Measurements from ENCODE around the gene FAM120B. TPM values are rescaled to one million over a fixed set of nuclear protein-coding genes. Genes with fewer than 3 reads are reported as not detected.

Gene FAM120B
- total RNA-seq, 1 experiment from 2014 or later, result 15.2 TPM

DNA sequence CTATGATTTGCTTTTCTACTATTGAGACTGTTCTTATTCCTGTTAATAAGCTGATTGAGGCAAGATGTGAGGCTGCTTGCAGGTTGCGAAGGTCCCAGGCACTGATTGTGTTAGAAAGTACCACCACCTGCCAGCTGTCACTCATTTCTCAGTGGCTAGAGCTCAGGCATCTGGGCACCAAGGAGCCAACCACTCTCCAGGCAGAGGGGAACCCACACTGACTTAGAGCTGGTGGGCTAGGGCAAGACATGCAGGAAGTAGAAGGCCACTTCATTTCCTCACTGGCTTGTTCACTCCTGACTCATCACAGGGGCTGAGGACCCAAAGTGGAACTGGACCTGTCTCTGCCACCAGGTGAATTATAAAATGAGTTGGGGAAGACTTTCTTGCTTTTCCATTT lies 7.9 kb upstream of the FAM120B start (continued):
- TF ChIP-seq HMGA2 (CRISPR knock-in tag; IDR thresholded peaks at IDR 0.05) (no peak), ZNF138 (CRISPR knock-in tag; conservative IDR thresholded peaks at IDR 0.05) (no peak), KAT7 (CRISPR knock-in tag; IDR thresholded peaks at IDR 0.05; ENCODE audit: borderline replicate concordance) (no peak), MYBL2 (CRISPR knock-in tag; IDR thresholded peaks at IDR 0.05) (no peak), FOXJ3 (CRISPR knock-in tag; IDR thresholded peaks at IDR 0.05; ENCODE audit: borderline replicate concordance) (no peak), ZNF263 (CRISPR knock-in tag; IDR thresholded peaks at IDR 0.05; ENCODE audit: low read depth) (no peak), ZNF121 (CRISPR knock-in tag; IDR thresholded peaks at IDR 0.05) (no peak)
- TF ChIP-seq, protein P1, sequence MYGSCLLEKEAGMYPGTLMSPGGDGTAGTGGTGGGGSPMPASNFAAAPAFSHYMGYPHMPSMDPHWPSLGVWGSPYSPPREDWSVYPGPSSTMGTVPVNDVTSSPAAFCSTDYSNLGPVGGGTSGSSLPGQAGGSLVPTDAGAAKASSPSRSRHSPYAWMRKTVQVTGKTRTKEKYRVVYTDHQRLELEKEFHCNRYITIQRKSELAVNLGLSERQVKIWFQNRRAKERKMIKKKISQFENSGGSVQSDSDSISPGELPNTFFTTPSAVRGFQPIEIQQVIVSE (CRISPR knock-in tag; IDR thresholded peaks at IDR 0.05; ENCODE audit: borderline replicate concordance), result no peak
- TF ChIP-seq, protein P2, sequence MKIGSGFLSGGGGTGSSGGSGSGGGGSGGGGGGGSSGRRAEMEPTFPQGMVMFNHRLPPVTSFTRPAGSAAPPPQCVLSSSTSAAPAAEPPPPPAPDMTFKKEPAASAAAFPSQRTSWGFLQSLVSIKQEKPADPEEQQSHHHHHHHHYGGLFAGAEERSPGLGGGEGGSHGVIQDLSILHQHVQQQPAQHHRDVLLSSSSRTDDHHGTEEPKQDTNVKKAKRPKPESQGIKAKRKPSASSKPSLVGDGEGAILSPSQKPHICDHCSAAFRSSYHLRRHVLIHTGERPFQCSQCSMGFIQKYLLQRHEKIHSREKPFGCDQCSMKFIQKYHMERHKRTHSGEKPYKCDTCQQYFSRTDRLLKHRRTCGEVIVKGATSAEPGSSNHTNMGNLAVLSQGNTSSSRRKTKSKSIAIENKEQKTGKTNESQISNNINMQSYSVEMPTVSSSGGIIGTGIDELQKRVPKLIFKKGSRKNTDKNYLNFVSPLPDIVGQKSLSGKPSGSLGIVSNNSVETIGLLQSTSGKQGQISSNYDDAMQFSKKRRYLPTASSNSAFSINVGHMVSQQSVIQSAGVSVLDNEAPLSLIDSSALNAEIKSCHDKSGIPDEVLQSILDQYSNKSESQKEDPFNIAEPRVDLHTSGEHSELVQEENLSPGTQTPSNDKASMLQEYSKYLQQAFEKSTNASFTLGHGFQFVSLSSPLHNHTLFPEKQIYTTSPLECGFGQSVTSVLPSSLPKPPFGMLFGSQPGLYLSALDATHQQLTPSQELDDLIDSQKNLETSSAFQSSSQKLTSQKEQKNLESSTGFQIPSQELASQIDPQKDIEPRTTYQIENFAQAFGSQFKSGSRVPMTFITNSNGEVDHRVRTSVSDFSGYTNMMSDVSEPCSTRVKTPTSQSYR (CRISPR knock-in tag; IDR thresholded peaks at IDR 0.05), result no peak

DNA sequence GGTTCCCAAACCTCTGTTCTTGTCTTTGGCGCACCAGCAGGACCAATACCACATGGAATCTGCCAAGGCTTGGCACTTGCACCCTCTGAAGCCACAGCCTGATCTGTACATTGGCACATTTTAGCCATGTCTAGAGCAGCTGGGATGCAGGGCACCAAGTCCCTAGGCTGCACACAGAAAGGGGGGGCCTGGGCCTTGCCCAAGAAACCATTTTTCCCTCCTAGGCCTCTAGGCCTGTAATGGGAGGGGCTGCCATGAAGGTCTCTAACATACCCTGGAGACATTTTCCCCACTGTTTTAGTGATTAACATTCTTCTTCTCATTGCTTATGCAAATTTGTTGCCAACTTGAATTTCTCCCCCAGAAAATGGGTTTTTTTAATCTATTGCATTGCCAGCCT lies 5.4 kb upstream of the FAM120B start:
- POLR2A ChIA-PET, result no interaction called here
- H3K27me3 Mint-ChIP-seq (ENCODE audit: low read depth), result peaks cover 88% of the 10 kb centered on the region
- CTCF ChIA-PET, result no interaction called here
- H3K4me3 Mint-ChIP-seq, result no peak overlapping the region
- ATAC-seq (no peak), DNase-seq (ENCODE audit: low spot score) (no peak)
- peaks cover 69% of the 10 kb centered on the region for H3K9me3 Mint-ChIP-seq
- H3K36me3 Mint-ChIP-seq, result peaks cover 74% of the 10 kb centered on the region
- H3K27ac Mint-ChIP-seq, result no peak overlapping the region
- H3K4me1 Mint-ChIP-seq, result peaks cover 22% of the 10 kb centered on the region
- TF ChIP-seq, protein P3, sequence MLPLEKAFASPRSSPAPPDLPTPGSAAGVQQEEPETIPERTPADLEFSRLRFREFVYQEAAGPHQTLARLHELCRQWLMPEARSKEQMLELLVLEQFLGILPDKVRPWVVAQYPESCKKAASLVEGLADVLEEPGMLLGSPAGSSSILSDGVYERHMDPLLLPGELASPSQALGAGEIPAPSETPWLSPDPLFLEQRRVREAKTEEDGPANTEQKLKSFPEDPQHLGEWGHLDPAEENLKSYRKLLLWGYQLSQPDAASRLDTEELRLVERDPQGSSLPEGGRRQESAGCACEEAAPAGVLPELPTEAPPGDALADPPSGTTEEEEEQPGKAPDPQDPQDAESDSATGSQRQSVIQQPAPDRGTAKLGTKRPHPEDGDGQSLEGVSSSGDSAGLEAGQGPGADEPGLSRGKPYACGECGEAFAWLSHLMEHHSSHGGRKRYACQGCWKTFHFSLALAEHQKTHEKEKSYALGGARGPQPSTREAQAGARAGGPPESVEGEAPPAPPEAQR (CRISPR knock-in tag; IDR thresholded peaks at IDR 0.05), result no peak
- no peak for TF ChIP-seq ETV6 (CRISPR knock-in tag; IDR thresholded peaks at IDR 0.05)
- TF ChIP-seq, protein P4, sequence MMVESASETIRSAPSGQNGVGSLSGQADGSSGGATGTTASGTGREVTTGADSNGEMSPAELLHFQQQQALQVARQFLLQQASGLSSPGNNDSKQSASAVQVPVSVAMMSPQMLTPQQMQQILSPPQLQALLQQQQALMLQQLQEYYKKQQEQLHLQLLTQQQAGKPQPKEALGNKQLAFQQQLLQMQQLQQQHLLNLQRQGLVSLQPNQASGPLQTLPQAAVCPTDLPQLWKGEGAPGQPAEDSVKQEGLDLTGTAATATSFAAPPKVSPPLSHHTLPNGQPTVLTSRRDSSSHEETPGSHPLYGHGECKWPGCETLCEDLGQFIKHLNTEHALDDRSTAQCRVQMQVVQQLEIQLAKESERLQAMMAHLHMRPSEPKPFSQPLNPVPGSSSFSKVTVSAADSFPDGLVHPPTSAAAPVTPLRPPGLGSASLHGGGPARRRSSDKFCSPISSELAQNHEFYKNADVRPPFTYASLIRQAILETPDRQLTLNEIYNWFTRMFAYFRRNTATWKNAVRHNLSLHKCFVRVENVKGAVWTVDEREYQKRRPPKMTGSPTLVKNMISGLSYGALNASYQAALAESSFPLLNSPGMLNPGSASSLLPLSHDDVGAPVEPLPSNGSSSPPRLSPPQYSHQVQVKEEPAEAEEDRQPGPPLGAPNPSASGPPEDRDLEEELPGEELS (CRISPR knock-in tag; IDR thresholded peaks at IDR 0.05), result no peak
- TF ChIP-seq, protein P5, sequence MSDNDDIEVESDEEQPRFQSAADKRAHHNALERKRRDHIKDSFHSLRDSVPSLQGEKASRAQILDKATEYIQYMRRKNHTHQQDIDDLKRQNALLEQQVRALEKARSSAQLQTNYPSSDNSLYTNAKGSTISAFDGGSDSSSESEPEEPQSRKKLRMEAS (CRISPR knock-in tag; IDR thresholded peaks at IDR 0.05), result no peak
- TF ChIP-seq, protein P6, sequence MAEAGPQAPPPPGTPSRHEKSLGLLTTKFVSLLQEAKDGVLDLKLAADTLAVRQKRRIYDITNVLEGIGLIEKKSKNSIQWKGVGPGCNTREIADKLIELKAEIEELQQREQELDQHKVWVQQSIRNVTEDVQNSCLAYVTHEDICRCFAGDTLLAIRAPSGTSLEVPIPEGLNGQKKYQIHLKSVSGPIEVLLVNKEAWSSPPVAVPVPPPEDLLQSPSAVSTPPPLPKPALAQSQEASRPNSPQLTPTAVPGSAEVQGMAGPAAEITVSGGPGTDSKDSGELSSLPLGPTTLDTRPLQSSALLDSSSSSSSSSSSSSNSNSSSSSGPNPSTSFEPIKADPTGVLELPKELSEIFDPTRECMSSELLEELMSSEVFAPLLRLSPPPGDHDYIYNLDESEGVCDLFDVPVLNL (CRISPR knock-in tag; IDR thresholded peaks at IDR 0.05; ENCODE audit: borderline replicate concordance, low read depth), result no peak
- TF ChIP-seq, protein P7, sequence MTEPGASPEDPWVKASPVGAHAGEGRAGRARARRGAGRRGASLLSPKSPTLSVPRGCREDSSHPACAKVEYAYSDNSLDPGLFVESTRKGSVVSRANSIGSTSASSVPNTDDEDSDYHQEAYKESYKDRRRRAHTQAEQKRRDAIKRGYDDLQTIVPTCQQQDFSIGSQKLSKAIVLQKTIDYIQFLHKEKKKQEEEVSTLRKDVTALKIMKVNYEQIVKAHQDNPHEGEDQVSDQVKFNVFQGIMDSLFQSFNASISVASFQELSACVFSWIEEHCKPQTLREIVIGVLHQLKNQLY (CRISPR knock-in tag; IDR thresholded peaks at IDR 0.05), result no peak
- TF ChIP-seq, protein P8, sequence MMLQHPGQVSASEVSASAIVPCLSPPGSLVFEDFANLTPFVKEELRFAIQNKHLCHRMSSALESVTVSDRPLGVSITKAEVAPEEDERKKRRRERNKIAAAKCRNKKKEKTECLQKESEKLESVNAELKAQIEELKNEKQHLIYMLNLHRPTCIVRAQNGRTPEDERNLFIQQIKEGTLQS (CRISPR knock-in tag; conservative IDR thresholded peaks at IDR 0.05), result no peak
- no peak for TF ChIP-seq GTF2I (CRISPR knock-in tag; conservative IDR thresholded peaks at IDR 0.05)
- no peak for TF ChIP-seq ZNF121 (CRISPR knock-in tag; IDR thresholded peaks at IDR 0.05)
- TF ChIP-seq, protein P9, sequence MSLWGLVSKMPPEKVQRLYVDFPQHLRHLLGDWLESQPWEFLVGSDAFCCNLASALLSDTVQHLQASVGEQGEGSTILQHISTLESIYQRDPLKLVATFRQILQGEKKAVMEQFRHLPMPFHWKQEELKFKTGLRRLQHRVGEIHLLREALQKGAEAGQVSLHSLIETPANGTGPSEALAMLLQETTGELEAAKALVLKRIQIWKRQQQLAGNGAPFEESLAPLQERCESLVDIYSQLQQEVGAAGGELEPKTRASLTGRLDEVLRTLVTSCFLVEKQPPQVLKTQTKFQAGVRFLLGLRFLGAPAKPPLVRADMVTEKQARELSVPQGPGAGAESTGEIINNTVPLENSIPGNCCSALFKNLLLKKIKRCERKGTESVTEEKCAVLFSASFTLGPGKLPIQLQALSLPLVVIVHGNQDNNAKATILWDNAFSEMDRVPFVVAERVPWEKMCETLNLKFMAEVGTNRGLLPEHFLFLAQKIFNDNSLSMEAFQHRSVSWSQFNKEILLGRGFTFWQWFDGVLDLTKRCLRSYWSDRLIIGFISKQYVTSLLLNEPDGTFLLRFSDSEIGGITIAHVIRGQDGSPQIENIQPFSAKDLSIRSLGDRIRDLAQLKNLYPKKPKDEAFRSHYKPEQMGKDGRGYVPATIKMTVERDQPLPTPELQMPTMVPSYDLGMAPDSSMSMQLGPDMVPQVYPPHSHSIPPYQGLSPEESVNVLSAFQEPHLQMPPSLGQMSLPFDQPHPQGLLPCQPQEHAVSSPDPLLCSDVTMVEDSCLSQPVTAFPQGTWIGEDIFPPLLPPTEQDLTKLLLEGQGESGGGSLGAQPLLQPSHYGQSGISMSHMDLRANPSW (CRISPR knock-in tag; conservative IDR thresholded peaks at IDR 0.05; ENCODE audit: low read depth), result no peak
- no peak for TF ChIP-seq TP53 (CRISPR knock-in tag; IDR thresholded peaks at IDR 0.05)
- TF ChIP-seq GABPB1 (CRISPR knock-in tag; IDR thresholded peaks at IDR 0.05), result no peak
- TF ChIP-seq SMAD3 (CRISPR knock-in tag; IDR thresholded peaks at IDR 0.05; ENCODE audit: borderline replicate concordance), result no peak
- TF ChIP-seq, protein P10, sequence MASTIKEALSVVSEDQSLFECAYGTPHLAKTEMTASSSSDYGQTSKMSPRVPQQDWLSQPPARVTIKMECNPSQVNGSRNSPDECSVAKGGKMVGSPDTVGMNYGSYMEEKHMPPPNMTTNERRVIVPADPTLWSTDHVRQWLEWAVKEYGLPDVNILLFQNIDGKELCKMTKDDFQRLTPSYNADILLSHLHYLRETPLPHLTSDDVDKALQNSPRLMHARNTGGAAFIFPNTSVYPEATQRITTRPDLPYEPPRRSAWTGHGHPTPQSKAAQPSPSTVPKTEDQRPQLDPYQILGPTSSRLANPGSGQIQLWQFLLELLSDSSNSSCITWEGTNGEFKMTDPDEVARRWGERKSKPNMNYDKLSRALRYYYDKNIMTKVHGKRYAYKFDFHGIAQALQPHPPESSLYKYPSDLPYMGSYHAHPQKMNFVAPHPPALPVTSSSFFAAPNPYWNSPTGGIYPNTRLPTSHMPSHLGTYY (CRISPR knock-in tag; IDR thresholded peaks at IDR 0.05), result no peak
- TF ChIP-seq, protein P11, sequence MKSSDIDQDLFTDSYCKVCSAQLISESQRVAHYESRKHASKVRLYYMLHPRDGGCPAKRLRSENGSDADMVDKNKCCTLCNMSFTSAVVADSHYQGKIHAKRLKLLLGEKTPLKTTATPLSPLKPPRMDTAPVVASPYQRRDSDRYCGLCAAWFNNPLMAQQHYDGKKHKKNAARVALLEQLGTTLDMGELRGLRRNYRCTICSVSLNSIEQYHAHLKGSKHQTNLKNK (CRISPR knock-in tag; IDR thresholded peaks at IDR 0.05), result no peak

Data from WTC11 (cell line).